HepG2 (cell line): ENCODE measurements around the gene TOGARAM1. TPM values are rescaled to one million over a fixed set of nuclear protein-coding genes. Genes with fewer than 3 reads are reported as not detected.

Experiments used
- ATAC-seq: fragments of 200-7000 bp; cut with Tn5 transposase; 3 replicates; pipeline ENCODE4 v1.9.1; 2020; ENCODE audit warnings: mild to moderate bottlenecking, moderate library complexity
- BruUV-seq: library from RNA; stranded (reverse); fragments of 400-500 nt; replicated peaks from 2 replicates; lab custom pipeline; 2021; lab: Mats Ljungman, UMichigan
- CTCF ChIA-PET: fragments of 300-600 bp; formaldehyde crosslinking; extraction: SDS; loops from one replicate; lab custom pipeline; 2021; ENCODE audit warnings: low total read pairs, inconsistent platforms, low intra/inter-chr PET ratio; lab: Yijun Ruan, JAX
- POLR2A ChIA-PET: fragments of 350-600 bp; sonication (Branson Sonifier 250); formaldehyde crosslinking; loops from one replicate; lab custom pipeline; 2020; ENCODE audit warnings: antibody characterized with exemption, inconsistent platforms; lab: Yijun Ruan, JAX
- DNase-seq: peaks from one replicate; pipeline ENCODE4 v3.0.0-alpha.2; 2015; ENCODE audit warnings: low spot score
- FAIRE-seq: peaks from 3 replicates; lab custom pipeline; 2011; peaks lifted over from hg19 to GRCh38; lab: Jason Lieb, UNC
- H2AFZ ChIP-seq: one replicate; pipeline ENCODE4 v1.6.1; 2011; ENCODE audit warnings: low read length, inconsistent platforms
- H3K27ac ChIP-seq: fragments of 300-600 bp; 3 replicates; pipeline ENCODE4 v1.8.0; 2011; ENCODE audit warnings: mixed run types, mild to moderate bottlenecking, mixed read lengths, low read length, inconsistent platforms; ENCODE audit not compliant: insufficient read depth; ENCODE audit errors: extremely low read length
- H3K27me3 ChIP-seq, 2 experiments: fragments of 200-600 bp in 1 of 2; 2 replicates in 1 of 2; 3 replicates in 1 of 2; pipeline versions ENCODE4 v1.6.0 to v1.8.0; 2011; ENCODE audit warnings: low read length in 2 of 2, mild to moderate bottlenecking in 2 of 2, moderate library complexity in 2 of 2, inconsistent platforms in 1 of 2; ENCODE audit not compliant: insufficient read depth in 2 of 2, control insufficient read depth in 1 of 2
- H3K36me3 ChIP-seq, 2 experiments: fragments of 200-600 bp in 1 of 2; replicated peaks in 1 of 2; 2 replicates in 1 of 2; 3 replicates in 1 of 2; pipeline versions ENCODE4 v1.5.1 to v1.8.0; 2011; ENCODE audit warnings: low read length in 2 of 2, inconsistent platforms in 1 of 2; ENCODE audit not compliant: insufficient read depth in 2 of 2, control insufficient read depth in 1 of 2
- H3K4me1 ChIP-seq: 2 replicates; pipeline ENCODE4 v1.5.1; 2012; ENCODE audit warnings: low read length, inconsistent platforms; ENCODE audit not compliant: insufficient read depth
- H3K4me2 ChIP-seq: 2 replicates; pipeline ENCODE4 v1.6.0; 2011; ENCODE audit warnings: low read depth, low read length, inconsistent platforms
- H3K4me3 ChIP-seq, 3 experiments: fragments of 200-600 bp in 1 of 3; sonication (generic), shearing (Covaris generic) in 1 of 3; replicated peaks in 1 of 3; 2 replicates each; pipeline ENCODE4 v1.5.1; 2011 to 2016; ENCODE audit warnings: low read length in 3 of 3, inconsistent platforms in 2 of 3, low read depth in 2 of 3, mild to moderate bottlenecking in 2 of 3, control low read depth in 1 of 3, mixed read lengths in 1 of 3; ENCODE audit not compliant: insufficient read depth in 1 of 3
- H3K79me2 ChIP-seq: one replicate; pipeline ENCODE4 v1.6.1; 2011; ENCODE audit warnings: low read length, inconsistent platforms; ENCODE audit not compliant: insufficient read depth
- H3K9ac ChIP-seq: 2 replicates; pipeline ENCODE4 v1.6.0; 2011; ENCODE audit warnings: mild to moderate bottlenecking, low read depth, low read length, inconsistent platforms; ENCODE audit not compliant: insufficient read depth
- H3K9me3 ChIP-seq: 2 replicates; pipeline ENCODE4 v1.5.1; 2012; ENCODE audit warnings: mild to moderate bottlenecking, low read length
- H4K20me1 ChIP-seq: 2 replicates; pipeline ENCODE4 v1.6.0; 2011; ENCODE audit warnings: inconsistent platforms, mild to moderate bottlenecking, low read length, moderate library complexity; ENCODE audit not compliant: insufficient read depth
- AHDC1 ChIP-seq: sonication (generic); formaldehyde crosslinking; IDR thresholded peaks from 2 replicates; pipeline ENCODE4 v1.5.1; 2020; ENCODE audit warnings: mild to moderate bottlenecking, missing genetic modification reagents, borderline replicate concordance
- HNF4G ChIP-seq, 2 experiments: sonication (generic) in 1 of 2; formaldehyde crosslinking in 1 of 2; IDR thresholded peaks; 2 replicates each; pipeline versions ENCODE4 v1.4.0 to v1.6.1; 2011 to 2020; ENCODE audit warnings: borderline replicate concordance in 2 of 2, low read depth in 2 of 2, mild to moderate bottlenecking in 2 of 2, low read length in 1 of 2, missing genetic modification reagents in 1 of 2, moderate library complexity in 1 of 2
- ISX ChIP-seq: sonication (generic); formaldehyde crosslinking; conservative IDR thresholded peaks from 2 replicates; pipeline ENCODE4 v1.5.0; 2020; ENCODE audit warnings: missing genetic modification reagents
- JUNB ChIP-seq: sonication (generic); formaldehyde crosslinking; IDR thresholded peaks from 2 replicates; pipeline ENCODE4 v1.8.0; 2022; ENCODE audit warnings: missing genetic modification reagents, mild to moderate bottlenecking, borderline replicate concordance
- KMT2B ChIP-seq: IDR thresholded peaks from 2 replicates; pipeline ENCODE4 v1.6.1; 2016; ENCODE audit warnings: missing genetic modification reagents, missing compliant biosample characterization
- PHF8 ChIP-seq: sonication (generic); formaldehyde crosslinking; IDR thresholded peaks from 2 replicates; pipeline ENCODE4 v1.5.0; 2020; ENCODE audit warnings: missing genetic modification reagents
- SP5 ChIP-seq: IDR thresholded peaks from 2 replicates; pipeline ENCODE4 v1.6.1; 2016; ENCODE audit warnings: low read depth, borderline replicate concordance
- SYNCRIP ChIP-seq: fragments of 200-400 bp; formaldehyde crosslinking; IDR thresholded peaks from 2 replicates; pipeline ENCODE4 v1.6.1; 2018; ENCODE audit warnings: mild to moderate bottlenecking, low read depth, low read length; ENCODE audit not compliant: insufficient read depth
- ZNF136 ChIP-seq: sonication (generic); formaldehyde crosslinking; IDR thresholded peaks from 2 replicates; pipeline ENCODE4 v1.8.1; 2022; ENCODE audit warnings: low read depth, mild to moderate bottlenecking, moderate library complexity, missing genetic modification reagents
- ZNF282 ChIP-seq: fragments of 450-650 bp; IDR thresholded peaks from 2 replicates; pipeline ENCODE4 v1.6.1; 2018; ENCODE audit not compliant: partially characterized antibody
- ZNF383 ChIP-seq: sonication (generic); formaldehyde crosslinking; IDR thresholded peaks from 2 replicates; pipeline ENCODE4 v1.4.0; 2020; ENCODE audit warnings: missing genetic modification reagents, mild to moderate bottlenecking, borderline replicate concordance
- ZNF709 ChIP-seq: sonication (generic); formaldehyde crosslinking; IDR thresholded peaks from 2 replicates; pipeline ENCODE4 v1.5.0; 2020; ENCODE audit warnings: mild to moderate bottlenecking, missing genetic modification reagents
- ZNF776 ChIP-seq: sonication (generic); formaldehyde crosslinking; IDR thresholded peaks from 2 replicates; pipeline ENCODE4 v1.4.0; 2020; ENCODE audit warnings: mild to moderate bottlenecking, missing genetic modification reagents
- WGBS: methylation state at CpG from one replicate; pipeline ENCODE4 v1.1.6; 2017; ENCODE audit warnings: low lambda C conversion rate; 5-methylcytosine and 5-hydroxymethylcytosine counted together
- in situ Hi-C: cut with HindIII; loops from 2 replicates; pipeline ENCODE4 v1.10.0; 2017; ENCODE audit warnings: low pct_unique_long_range_greater_than_20kb; ENCODE audit not compliant: extremely low pct_ligation_motif_present
- intact Hi-C: fragments of 100-400 bp; cut with micrococcal nuclease; formaldehyde crosslinking; loops from one replicate; pipeline ENCODE4 v1.10.0; 2022; ENCODE audit not compliant: unreplicated experiment
- polyA plus RNA-seq, 8 experiments: library from polyadenylated mRNA; depleted of rRNA in 3 of 8; stranded (reverse) in 7 of 8; unstranded in 1 of 8; fragments of >200 nt; fragmentation: Illumina TruSeq in 4 of 8; extraction: Trizol in 4 of 8; gene quantifications; 2 replicates each; pipeline versions ENCODE4 v1.2.1 to v1.2.3, GENCODE V29; 2011 to 2016; ENCODE audit warnings: low read depth in 4 of 8, missing spikeins in 1 of 8, mixed read lengths in 1 of 8; ENCODE audit not compliant: insufficient read depth in 1 of 8
- total RNA-seq, 5 experiments: library from RNA; depleted of rRNA; stranded (reverse); fragments of >200 nt; fragmentation: Illumina TruSeq; extraction: Trizol; gene quantifications; 2 replicates each; pipeline ENCODE4 v1.2.3, GENCODE V29; 2016; ENCODE audit warnings: low read depth in 1 of 5
- TF ChIP-seq, protein P1 (sequence below): IDR thresholded peaks from 2 replicates; pipeline ENCODE4 v1.6.1; 2016; ENCODE audit warnings: low read depth
- TF ChIP-seq, protein P2 (sequence below): sonication (generic); formaldehyde crosslinking; conservative IDR thresholded peaks from 2 replicates; pipeline ENCODE4 v1.5.0; 2020; ENCODE audit warnings: missing genetic modification reagents

TOGARAM1 gene
- total and polyA plus RNA-seq, 2 of the 13 experiments (the other 11 are each of a cell fraction or from before 2014, with no cell fraction given), result 5.6 to 9.8 TPM

- TF ChIP-seq PHF8 (CRISPR knock-in tag) (no peak), ZNF136 (CRISPR knock-in tag) (no peak)
- TF ChIP-seq, protein P1, sequence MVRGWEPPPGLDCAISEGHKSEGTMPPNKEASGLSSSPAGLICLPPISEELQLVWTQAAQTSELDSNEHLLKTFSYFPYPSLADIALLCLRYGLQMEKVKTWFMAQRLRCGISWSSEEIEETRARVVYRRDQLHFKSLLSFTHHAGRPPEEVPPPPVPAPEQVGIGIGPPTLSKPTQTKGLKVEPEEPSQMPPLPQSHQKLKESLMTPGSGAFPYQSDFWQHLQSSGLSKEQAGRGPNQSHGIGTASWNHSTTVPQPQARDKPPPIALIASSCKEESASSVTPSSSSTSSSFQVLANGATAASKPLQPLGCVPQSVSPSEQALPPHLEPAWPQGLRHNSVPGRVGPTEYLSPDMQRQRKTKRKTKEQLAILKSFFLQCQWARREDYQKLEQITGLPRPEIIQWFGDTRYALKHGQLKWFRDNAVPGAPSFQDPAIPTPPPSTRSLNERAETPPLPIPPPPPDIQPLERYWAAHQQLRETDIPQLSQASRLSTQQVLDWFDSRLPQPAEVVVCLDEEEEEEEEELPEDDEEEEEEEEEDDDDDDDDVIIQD (CRISPR knock-in tag), result no peak
Measured at GRCh38 chr14:45068396-45068795, 106.4 kb downstream of the TOGARAM1 start (continued).

- no peak overlapping the region for H3K4me2 ChIP-seq
- H4K20me1 ChIP-seq, result no peaks in the 10 kb centered on the region
- 92% methylated on average over 1 of the region's 1 CpG for WGBS
- no TSS peak for BruUV-seq
- no peak overlapping the region for H3K9ac ChIP-seq
- H3K27ac ChIP-seq, result no peak overlapping the region
- no peaks in the 10 kb centered on the region for H3K79me2 ChIP-seq
- H2AFZ ChIP-seq, result no peak overlapping the region
- no peak for DNase-seq
- H3K9me3 ChIP-seq, result no peaks in the 10 kb centered on the region
- FAIRE-seq, result no peak
- no peaks in the 10 kb centered on the region for H3K4me1 ChIP-seq
- no peak overlapping the region for H3K4me3 ChIP-seq
- in situ Hi-C loops, result no loop called here
- CTCF ChIA-PET, result no interaction called here
- intact Hi-C loops, result no loop called here
- 0 out of 5 replicates have a peak, but pooled peaks cover 0 to 1% of the 10 kb centered on the region in 2 experiments for H3K36me3 ChIP-seq
- no peaks in the 10 kb centered on the region for H3K27me3 ChIP-seq
- no peak for ATAC-seq
- POLR2A ChIA-PET, result no interaction called here
- TF ChIP-seq KMT2B (CRISPR knock-in tag) (no peak), SP5 (CRISPR knock-in tag) (no peak), SYNCRIP (no peak), ZNF383 (CRISPR knock-in tag) (no peak), AHDC1 (no peak), JUNB (no peak), HNF4G (IDR thresholded peaks at IDR 0.05; ENCODE audit: borderline replicate concordance, low read depth, low read length) (no peak), HNF4G (CRISPR knock-in tag; IDR thresholded peaks at IDR 0.05; ENCODE audit: borderline replicate concordance, low read depth) (no peak), ZNF709 (no peak), ZNF776 (no peak), ZNF282 (no peak), ISX (no peak)
- TF ChIP-seq, protein P2, sequence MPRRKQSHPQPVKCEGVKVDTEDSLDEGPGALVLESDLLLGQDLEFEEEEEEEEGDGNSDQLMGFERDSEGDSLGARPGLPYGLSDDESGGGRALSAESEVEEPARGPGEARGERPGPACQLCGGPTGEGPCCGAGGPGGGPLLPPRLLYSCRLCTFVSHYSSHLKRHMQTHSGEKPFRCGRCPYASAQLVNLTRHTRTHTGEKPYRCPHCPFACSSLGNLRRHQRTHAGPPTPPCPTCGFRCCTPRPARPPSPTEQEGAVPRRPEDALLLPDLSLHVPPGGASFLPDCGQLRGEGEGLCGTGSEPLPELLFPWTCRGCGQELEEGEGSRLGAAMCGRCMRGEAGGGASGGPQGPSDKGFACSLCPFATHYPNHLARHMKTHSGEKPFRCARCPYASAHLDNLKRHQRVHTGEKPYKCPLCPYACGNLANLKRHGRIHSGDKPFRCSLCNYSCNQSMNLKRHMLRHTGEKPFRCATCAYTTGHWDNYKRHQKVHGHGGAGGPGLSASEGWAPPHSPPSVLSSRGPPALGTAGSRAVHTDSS (CRISPR knock-in tag), result no peak
Measured at GRCh38 chr14:45070215-45070614, 108.2 kb downstream of the TOGARAM1 start.
